NCI-H187 (cell line): Measurements from ENCODE around the gene RASA2.
"Not testable (repeated sequence)": the region's sequence is repeated elsewhere in the genome, so short reads cannot be mapped to it uniquely, and the experiment has no call there.

Experiments
- DNase-seq, 2 experiments: peaks; one replicate each; lab custom pipeline; 2025; lab: John Stamatoyannopoulos, UW

RASA2 gene

GRCh38 chr3:141497589-141497988 lies 10.8 kb downstream of the RASA2 start:
- not testable (repeated sequence) for DNase-seq

GRCh38 chr3:141498598-141499223 lies 11.9 kb downstream of the RASA2 start:
- no peak for DNase-seq

- no peak for DNase-seq
Observed at GRCh38 chr3:141499284-141499683, 12.5 kb downstream of the RASA2 start.

- DNase-seq: no peak
Observed at GRCh38 chr3:141499965-141500364, 13.1 kb downstream of the RASA2 start.

GRCh38 chr3:141500397-141500796 lies 13.6 kb downstream of the RASA2 start:
- DNase-seq: no peak

- no peak for DNase-seq
Observed at GRCh38 chr3:141505166-141505565, 18.3 kb downstream of the RASA2 start.

- DNase-seq: no peak
Observed at GRCh38 chr3:141506071-141506470, 19.2 kb downstream of the RASA2 start.

- DNase-seq: no peak
Observed at GRCh38 chr3:141507392-141508066, 20.7 kb downstream of the RASA2 start.

- no peak for DNase-seq
Observed at GRCh38 chr3:141508067-141508436, 21.2 kb downstream of the RASA2 start.

GRCh38 chr3:141511361-141511760 lies 24.5 kb downstream of the RASA2 start:
- no peak for DNase-seq

- DNase-seq: no peak
Observed at GRCh38 chr3:141514382-141514781, 27.6 kb downstream of the RASA2 start.

- DNase-seq: no peak
Observed at GRCh38 chr3:141519587-141519986, 32.8 kb downstream of the RASA2 start.

- DNase-seq: no peak
Observed at GRCh38 chr3:141521781-141522180, 35.0 kb downstream of the RASA2 start.

GRCh38 chr3:141523615-141524375 lies 37.0 kb downstream of the RASA2 start:
- no peak for DNase-seq

GRCh38 chr3:141524988-141525387 lies 38.2 kb downstream of the RASA2 start:
- no peak for DNase-seq

GRCh38 chr3:141525814-141526213 lies 39.0 kb downstream of the RASA2 start:
- no peak for DNase-seq

- DNase-seq: no peak
Observed at GRCh38 chr3:141526709-141527108, 39.9 kb downstream of the RASA2 start.

GRCh38 chr3:141528800-141529199 lies 42.0 kb downstream of the RASA2 start:
- no peak for DNase-seq

- no peak for DNase-seq
Observed at GRCh38 chr3:141529256-141529655, 42.4 kb downstream of the RASA2 start.

- no peak for DNase-seq
Observed at GRCh38 chr3:141529717-141530414, 43.0 kb downstream of the RASA2 start.

GRCh38 chr3:141530415-141530768 lies 43.6 kb downstream of the RASA2 start:
- no peak for DNase-seq

GRCh38 chr3:141532609-141533008 lies 45.8 kb downstream of the RASA2 start:
- DNase-seq: no peak

GRCh38 chr3:141536017-141536416 lies 49.2 kb downstream of the RASA2 start:
- DNase-seq: not testable (repeated sequence)
